AG04449 (cell line): ENCODE data around the gene ERBB4.
"Not testable (repeated sequence)": the region's sequence is repeated elsewhere in the genome, so short reads cannot be mapped to it uniquely, and the experiment has no call there.

Experiments used
- CTCF ChIA-PET: fragments of 350-600 bp; formaldehyde crosslinking; extraction: SDS; loops from one replicate; lab custom pipeline; 2021; ENCODE audit warnings: antibody characterized with exemption; lab: Yijun Ruan, JAX
- POLR2A ChIA-PET: fragments of 400-600, 350-600 bp; formaldehyde crosslinking; extraction: SDS; loops from one replicate; lab custom pipeline; 2020; ENCODE audit warnings: antibody characterized with exemption, inconsistent platforms; lab: Yijun Ruan, JAX
- DNase-seq: peaks from one replicate; pipeline ENCODE4 v3.0.0-alpha.2; 2010; ENCODE audit warnings: low read depth, low spot score
- H3K4me3 ChIP-seq: 2 replicates; pipeline ENCODE4 v1.5.1; 2011; ENCODE audit warnings: low read depth, mild to moderate bottlenecking, control low read depth, low read length
- TF ChIP-seq, protein P1 (sequence below): IDR thresholded peaks from one replicate; pipeline ENCODE4 v1.5.1; 2011; ENCODE audit warnings: mild to moderate bottlenecking, moderate library complexity, low read length, control low read depth, inconsistent platforms; ENCODE audit not compliant: insufficient read depth; ENCODE audit errors: missing control alignments

The ERBB4 gene

DNA sequence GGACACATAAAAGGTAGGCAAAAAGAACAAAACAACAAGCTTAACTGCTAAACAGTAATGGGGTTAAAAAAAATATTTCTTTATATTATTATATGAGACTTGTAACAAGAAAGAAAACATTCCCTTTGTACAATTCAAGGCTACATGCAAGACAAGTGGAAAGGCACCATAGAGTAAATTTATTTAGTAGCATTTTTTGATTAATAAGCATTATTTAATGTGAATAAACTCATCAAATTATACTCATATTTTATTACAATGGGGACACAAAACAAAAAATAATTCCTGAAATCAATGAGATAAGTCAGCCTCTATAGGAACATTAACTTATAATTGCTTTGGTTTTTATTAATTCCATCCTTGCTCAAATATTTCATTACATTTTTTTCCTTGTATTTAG is 809.2 kb downstream of the ERBB4 start:
- TF ChIP-seq, protein P1, sequence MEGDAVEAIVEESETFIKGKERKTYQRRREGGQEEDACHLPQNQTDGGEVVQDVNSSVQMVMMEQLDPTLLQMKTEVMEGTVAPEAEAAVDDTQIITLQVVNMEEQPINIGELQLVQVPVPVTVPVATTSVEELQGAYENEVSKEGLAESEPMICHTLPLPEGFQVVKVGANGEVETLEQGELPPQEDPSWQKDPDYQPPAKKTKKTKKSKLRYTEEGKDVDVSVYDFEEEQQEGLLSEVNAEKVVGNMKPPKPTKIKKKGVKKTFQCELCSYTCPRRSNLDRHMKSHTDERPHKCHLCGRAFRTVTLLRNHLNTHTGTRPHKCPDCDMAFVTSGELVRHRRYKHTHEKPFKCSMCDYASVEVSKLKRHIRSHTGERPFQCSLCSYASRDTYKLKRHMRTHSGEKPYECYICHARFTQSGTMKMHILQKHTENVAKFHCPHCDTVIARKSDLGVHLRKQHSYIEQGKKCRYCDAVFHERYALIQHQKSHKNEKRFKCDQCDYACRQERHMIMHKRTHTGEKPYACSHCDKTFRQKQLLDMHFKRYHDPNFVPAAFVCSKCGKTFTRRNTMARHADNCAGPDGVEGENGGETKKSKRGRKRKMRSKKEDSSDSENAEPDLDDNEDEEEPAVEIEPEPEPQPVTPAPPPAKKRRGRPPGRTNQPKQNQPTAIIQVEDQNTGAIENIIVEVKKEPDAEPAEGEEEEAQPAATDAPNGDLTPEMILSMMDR: no peak
- H3K4me3 ChIP-seq: no peak overlapping the region
- ChIA-PET CTCF (no interaction called here), POLR2A (no interaction called here)
- no peak for DNase-seq

DNA sequence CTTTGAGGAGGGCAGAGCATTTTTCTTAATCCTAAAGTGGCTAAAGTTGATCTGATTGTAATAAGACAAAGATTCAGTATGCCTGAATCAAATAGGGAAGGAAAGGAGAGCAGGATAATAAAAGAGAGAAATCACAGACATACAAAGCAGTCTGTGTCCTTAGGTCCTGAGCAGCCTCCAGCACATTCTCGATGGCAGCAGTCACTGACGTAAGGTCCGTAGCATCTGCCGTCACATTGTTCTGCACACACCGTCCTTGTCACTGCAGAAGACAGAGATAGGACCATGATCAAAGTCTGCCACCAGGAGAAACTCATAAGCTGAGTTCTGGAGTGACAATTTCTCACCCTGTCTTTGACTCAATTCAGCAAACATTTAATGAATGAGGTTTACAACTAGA is 813.7 kb downstream of the ERBB4 start:
- TF ChIP-seq, protein P1: no peak
- POLR2A ChIA-PET: no interaction called here
- no peak overlapping the region for H3K4me3 ChIP-seq
- CTCF ChIA-PET: no interaction called here
- DNase-seq: no peak

DNA sequence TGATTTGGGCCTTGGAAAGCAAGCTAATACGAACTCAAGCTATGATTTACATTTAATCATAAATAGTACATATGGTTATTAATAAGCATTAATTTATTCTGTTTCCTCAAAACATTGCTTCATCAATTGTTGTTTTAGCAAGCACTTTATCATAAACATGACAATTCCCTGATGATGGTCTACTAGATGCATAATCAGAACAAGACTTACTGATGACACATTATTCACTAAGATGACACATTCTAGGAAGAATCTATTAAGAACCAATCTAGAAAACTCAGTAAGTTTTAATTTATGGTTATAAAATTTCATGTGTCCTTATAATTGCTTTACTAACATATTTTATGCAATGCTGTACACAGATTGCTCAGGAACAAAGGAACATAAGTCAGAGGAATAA is 815.2 kb downstream of the ERBB4 start:
- DNase-seq: no peak
- POLR2A ChIA-PET: no interaction called here
- CTCF ChIA-PET: no interaction called here
- TF ChIP-seq, protein P1: no peak
- no peak overlapping the region for H3K4me3 ChIP-seq

DNA sequence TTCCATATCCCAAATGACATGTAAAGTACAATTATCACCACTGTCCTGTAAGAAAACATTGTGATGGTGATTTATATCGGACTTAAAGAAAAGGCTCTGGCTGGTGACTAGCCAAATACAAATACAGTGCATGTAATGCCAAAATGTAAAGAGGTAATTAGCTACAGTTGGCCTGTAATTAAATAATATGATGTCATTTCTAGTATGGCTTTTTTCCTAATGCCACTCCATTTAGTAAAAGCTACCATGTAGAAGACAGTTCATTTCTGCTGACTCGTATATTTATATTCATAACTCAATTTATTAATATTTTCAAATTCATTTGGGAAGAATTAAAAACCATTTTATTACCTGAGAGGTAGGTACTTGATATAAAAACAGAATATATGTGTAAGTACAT is 815.7 kb downstream of the ERBB4 start:
- no peak for DNase-seq
- POLR2A ChIA-PET: no interaction called here
- H3K4me3 ChIP-seq: no peak overlapping the region
- CTCF ChIA-PET: no interaction called here
- TF ChIP-seq, protein P1: no peak

DNA sequence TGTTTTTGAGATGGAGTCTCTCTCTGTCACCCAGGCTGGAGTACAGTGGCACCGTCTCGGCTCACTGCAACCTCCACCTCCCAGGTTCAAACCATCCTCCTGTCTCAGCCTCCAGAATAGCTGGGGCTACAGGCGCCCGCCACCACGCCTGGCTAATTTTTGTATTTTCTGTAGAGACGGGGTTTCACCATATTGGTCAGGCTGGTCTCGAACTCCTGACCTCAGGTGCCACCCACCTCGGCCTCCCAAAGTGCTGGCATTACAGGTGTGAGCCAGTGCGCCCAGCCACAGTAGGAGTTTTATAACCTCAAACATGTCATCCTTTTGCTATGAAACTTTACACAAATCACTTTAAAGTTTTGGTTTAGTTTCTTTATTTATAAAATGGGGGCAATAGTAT is 816.7 kb downstream of the ERBB4 start:
- CTCF ChIA-PET, DNase-seq, POLR2A ChIA-PET, H3K4me3 ChIP-seq: not testable (repeated sequence)

DNA sequence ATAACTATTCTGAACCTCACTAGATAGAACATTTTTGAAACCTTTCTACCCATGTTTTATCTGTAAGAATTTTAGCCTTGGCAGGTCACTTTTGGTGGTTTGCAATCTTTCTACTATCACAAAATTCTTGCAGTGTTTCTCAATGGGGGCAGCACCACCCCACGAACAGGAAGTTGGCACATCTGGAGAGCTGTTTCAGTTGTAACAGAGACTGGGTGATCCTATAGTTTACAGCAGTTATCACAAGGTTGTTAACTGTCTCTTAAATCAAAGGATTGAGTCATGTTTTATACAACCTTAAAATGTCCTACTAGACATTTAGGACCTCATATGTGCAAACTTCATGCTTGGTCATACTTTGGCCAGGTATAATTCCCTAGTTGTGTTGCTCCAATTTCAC is 829.2 kb downstream of the ERBB4 start:
- ChIA-PET POLR2A (no interaction called here), CTCF (no interaction called here)
- TF ChIP-seq, protein P1: no peak
- no peak overlapping the region for H3K4me3 ChIP-seq
- no peak for DNase-seq

DNA sequence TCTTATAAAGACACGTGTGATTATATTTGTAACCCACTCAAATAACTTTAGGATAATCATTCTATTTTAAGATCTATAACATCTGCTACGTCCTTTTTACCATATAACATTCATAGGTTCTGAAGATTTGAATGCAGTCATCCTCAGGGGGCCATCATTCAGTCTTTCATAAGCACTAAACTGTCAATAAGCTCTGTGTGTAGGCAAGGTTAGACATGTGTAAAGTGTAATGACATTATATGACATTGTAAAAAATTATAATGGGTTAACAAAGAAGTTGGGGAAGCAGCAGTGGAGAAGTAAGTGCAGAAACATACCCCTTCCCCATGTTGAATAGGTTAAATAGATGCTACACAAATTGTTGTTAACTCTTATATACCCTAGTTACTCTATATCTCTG is 845.9 kb downstream of the ERBB4 start:
- DNase-seq: no peak
- CTCF ChIA-PET: no interaction called here
- POLR2A ChIA-PET: interaction anchor here (0.6 kb wide), 1 partner anchor 757 kb away, joined by 3 read pairs; no protein-coding TSS in a partner anchor
- TF ChIP-seq, protein P1: no peak
- no peak overlapping the region for H3K4me3 ChIP-seq
